HepG2 (cell line): ENCODE results near the gene CNPPD1. TPM values are rescaled to one million over a fixed set of nuclear protein-coding genes. Genes with fewer than 3 reads are reported as not detected.

ENCODE experiments used
- ASH2L ChIP-seq: fragments of 300-600, 200-600 bp; sonication (generic); IDR thresholded peaks from 2 replicates; pipeline ENCODE4 v1.7.0; 2017; ENCODE audit warnings: low read depth, mild to moderate bottlenecking, moderate library complexity, mixed read lengths, low read length; ENCODE audit not compliant: insufficient read length
- CEBPZ ChIP-seq: IDR thresholded peaks from 2 replicates; pipeline ENCODE4 v1.6.1; 2012; ENCODE audit warnings: low read length, improper control_type of control experiment
- FOXC1 ChIP-seq: sonication (generic); formaldehyde crosslinking; IDR thresholded peaks from 2 replicates; pipeline ENCODE4 v1.8.0; 2022; ENCODE audit warnings: mild to moderate bottlenecking, missing genetic modification reagents, borderline replicate concordance
- GMEB2 ChIP-seq: IDR thresholded peaks from 2 replicates; pipeline ENCODE4 v1.6.1; 2016; ENCODE audit warnings: missing biosample characterization, missing genetic modification reagents, low read depth
- KLF6 ChIP-seq: IDR thresholded peaks from 2 replicates; pipeline ENCODE4 v1.8.0; 2016; ENCODE audit warnings: missing biosample characterization, missing genetic modification reagents
- MLLT10 ChIP-seq: sonication (generic); formaldehyde crosslinking; IDR thresholded peaks from 2 replicates; pipeline ENCODE4 v1.4.0; 2020; ENCODE audit warnings: missing genetic modification reagents
- MNT ChIP-seq: fragments of 450-650 bp; IDR thresholded peaks from 2 replicates; pipeline ENCODE4 v1.6.1; 2016
- MYNN ChIP-seq: sonication (generic); formaldehyde crosslinking; IDR thresholded peaks from 2 replicates; pipeline ENCODE4 v1.4.0; 2020; ENCODE audit warnings: mild to moderate bottlenecking, low read depth, missing genetic modification reagents
- PHB2 ChIP-seq: fragments of 450-650 bp; IDR thresholded peaks from 2 replicates; pipeline ENCODE4 v1.6.1; 2018; ENCODE audit not compliant: partially characterized antibody
- POLR2AphosphoS5 ChIP-seq: IDR thresholded peaks from 2 replicates; pipeline ENCODE4 v1.6.1; 2012; ENCODE audit warnings: low read depth, low read length
- RFX3 ChIP-seq: IDR thresholded peaks from 2 replicates; pipeline ENCODE4 v1.6.1; 2016; ENCODE audit warnings: missing biosample characterization, missing genetic modification reagents
- RXRB ChIP-seq: IDR thresholded peaks from 2 replicates; pipeline ENCODE4 v1.6.1; 2016; ENCODE audit warnings: borderline replicate concordance, missing genetic modification reagents, missing compliant biosample characterization
- SETDB1 ChIP-seq: sonication (generic); formaldehyde crosslinking; IDR thresholded peaks from 2 replicates; pipeline ENCODE4 v1.5.1; 2020; ENCODE audit warnings: missing genetic modification reagents, mild to moderate bottlenecking, borderline replicate concordance
- SMARCC2 ChIP-seq: fragments of 450-650 bp; IDR thresholded peaks from 2 replicates; pipeline ENCODE4 v1.6.1; 2017; ENCODE audit warnings: antibody characterized with exemption, mild to moderate bottlenecking
- ZFP36L1 ChIP-seq: sonication (generic); formaldehyde crosslinking; IDR thresholded peaks from 2 replicates; pipeline ENCODE4 v1.8.0; 2022; ENCODE audit warnings: mild to moderate bottlenecking, missing genetic modification reagents, moderate library complexity
- ZNF232 ChIP-seq: sonication (generic); formaldehyde crosslinking; IDR thresholded peaks from 2 replicates; pipeline ENCODE4 v1.4.0; 2020; ENCODE audit warnings: missing genetic modification reagents, borderline replicate concordance
- ZNF3 ChIP-seq: IDR thresholded peaks from 2 replicates; pipeline ENCODE4 v1.7.0; 2017; ENCODE audit warnings: inconsistent platforms
- ZNF550 ChIP-seq: sonication (generic); formaldehyde crosslinking; IDR thresholded peaks from 2 replicates; pipeline ENCODE4 v1.4.0; 2020; ENCODE audit warnings: mild to moderate bottlenecking, missing genetic modification reagents, borderline replicate concordance
- ZNF567 ChIP-seq: sonication (generic); formaldehyde crosslinking; IDR thresholded peaks from 2 replicates; pipeline ENCODE4 v1.8.1; 2023; ENCODE audit warnings: mild to moderate bottlenecking, missing genetic modification reagents, borderline replicate concordance
- ZNF670 ChIP-seq: sonication (generic); formaldehyde crosslinking; IDR thresholded peaks from 2 replicates; pipeline ENCODE4 v1.8.0; 2022; ENCODE audit warnings: mild to moderate bottlenecking, missing genetic modification reagents, borderline replicate concordance
- ZNF678 ChIP-seq: sonication (generic); formaldehyde crosslinking; IDR thresholded peaks from 2 replicates; pipeline ENCODE4 v1.4.0; 2020; ENCODE audit warnings: mild to moderate bottlenecking, missing genetic modification reagents
- polyA plus RNA-seq, 8 experiments: library from polyadenylated mRNA; depleted of rRNA in 3 of 8; stranded (reverse) in 7 of 8; unstranded in 1 of 8; fragments of >200 nt; fragmentation: Illumina TruSeq in 4 of 8; extraction: Trizol in 4 of 8; gene quantifications; 2 replicates each; pipeline versions ENCODE4 v1.2.1 to v1.2.3, GENCODE V29; 2011 to 2016; ENCODE audit warnings: low read depth in 4 of 8, missing spikeins in 1 of 8, mixed read lengths in 1 of 8; ENCODE audit not compliant: insufficient read depth in 1 of 8
- total RNA-seq, 5 experiments: library from RNA; depleted of rRNA; stranded (reverse); fragments of >200 nt; fragmentation: Illumina TruSeq; extraction: Trizol; gene quantifications; 2 replicates each; pipeline ENCODE4 v1.2.3, GENCODE V29; 2016; ENCODE audit warnings: low read depth in 1 of 5

CNPPD1 gene
- total and polyA plus RNA-seq, 2 of the 13 experiments (the other 11 are each of a cell fraction or from before 2014, with no cell fraction given), result 35.5 to 49.4 TPM

- TF ChIP-seq CEBPZ, result no peak
- no peak for TF ChIP-seq SMARCC2
- TF ChIP-seq ASH2L, result no peak
- no peak for TF ChIP-seq SETDB1
- TF ChIP-seq KLF6, result peak; percentile 86
- TF ChIP-seq POLR2AphosphoS5, result peak; percentile 98
- TF ChIP-seq ZNF550 (CRISPR knock-in tag), result peak; percentile 59; the same call in 1 of the 2 replicates
- 0 out of 2 replicates have a peak, but pooled peaks have one; percentile 15 for TF ChIP-seq ZNF3 (CRISPR knock-in tag)
- peak; percentile 87 for TF ChIP-seq GMEB2 (CRISPR knock-in tag)
- 0 out of 2 replicates have a peak, but pooled peaks have one; percentile 25 for TF ChIP-seq ZNF678 (CRISPR knock-in tag)
- TF ChIP-seq MNT, result peak; percentile 67
- peak; percentile 70; the same call in 1 of the 2 replicates for TF ChIP-seq ZNF232 (CRISPR knock-in tag)
- TF ChIP-seq ZNF567, result no peak
- no peak for TF ChIP-seq RFX3 (CRISPR knock-in tag)
- no peak for TF ChIP-seq ZFP36L1 (CRISPR knock-in tag)
- no peak for TF ChIP-seq MLLT10 (CRISPR knock-in tag)
- peak; percentile 99 for TF ChIP-seq FOXC1 (CRISPR knock-in tag)
- no peak for TF ChIP-seq ZNF670
- TF ChIP-seq PHB2, result no peak
- TF ChIP-seq MYNN (CRISPR knock-in tag), result no peak
- peak; percentile 66; the same call in 1 of the 2 replicates for TF ChIP-seq RXRB (CRISPR knock-in tag)
Measured at GRCh38 chr2:219218732-219219701, 42.3 kb upstream of the CNPPD1 start, which contains the start of gene ABCB6 (continued).
